GM23338 (cell line): ENCODE results near the gene LRP1B. TPM values are rescaled to one million over a fixed set of nuclear protein-coding genes. Genes with fewer than 3 reads are reported as not detected.

Source experiments
- ATAC-seq: fragments of 200-7000 bp; cut with Tn5 transposase; 3 replicates; pipeline ENCODE4 v1.9.1; 2020
- DNase-seq: peaks from one replicate; pipeline ENCODE4 v3.0.0-alpha.2; 2015; ENCODE audit warnings: low spot score
- H2AFZ ChIP-seq: fragments of 200-600 bp; sonication (generic); 2 replicates; pipeline ENCODE4 v1.8.0; 2016; ENCODE audit warnings: antibody characterized with exemption, mild to moderate bottlenecking, moderate library complexity
- H3F3A ChIP-seq: fragments of 200-600 bp; sonication (generic); replicated peaks from 2 replicates; pipeline ENCODE4 v1.8.0; 2017; ENCODE audit warnings: antibody characterized with exemption, mixed run types, low read depth
- H3K27ac ChIP-seq: fragments of 200-600 bp; sonication (generic); 2 replicates; pipeline ENCODE4 v1.6.1; 2016; ENCODE audit warnings: low read depth
- H3K27me3 ChIP-seq: fragments of 200-600 bp; sonication (generic); 2 replicates; pipeline ENCODE4 v1.8.0; 2016; ENCODE audit warnings: mild to moderate bottlenecking, mixed run types, moderate library complexity; ENCODE audit not compliant: insufficient read depth
- H3K36me3 ChIP-seq: fragments of 200-600 bp; sonication (generic); 2 replicates; pipeline ENCODE4 v1.8.0; 2016; ENCODE audit warnings: mild to moderate bottlenecking; ENCODE audit not compliant: insufficient read depth
- H3K4me1 ChIP-seq: fragments of 200-600 bp; sonication (generic); 2 replicates; pipeline ENCODE4 v1.8.0; 2016; ENCODE audit warnings: mild to moderate bottlenecking, moderate library complexity; ENCODE audit not compliant: insufficient read depth
- H3K4me2 ChIP-seq: fragments of 200-600 bp; sonication (generic); 2 replicates; pipeline ENCODE4 v1.7.1; 2017; ENCODE audit warnings: mixed run types
- H3K4me3 ChIP-seq: fragments of 200-600 bp; sonication (generic); 2 replicates; pipeline ENCODE4 v1.6.1; 2016; ENCODE audit warnings: mixed run types
- H3K79me2 ChIP-seq: fragments of 200-600 bp; sonication (generic); replicated peaks from 2 replicates; pipeline ENCODE4 v1.8.0; 2017; ENCODE audit warnings: mild to moderate bottlenecking; ENCODE audit not compliant: insufficient read depth
- H3K9me2 ChIP-seq: fragments of 200-600 bp; sonication (generic); 2 replicates; pipeline ENCODE4 v1.8.0; 2017; ENCODE audit not compliant: insufficient read depth
- H4K20me1 ChIP-seq: fragments of 200-600 bp; sonication (generic); replicated peaks from 2 replicates; pipeline ENCODE4 v1.8.0; 2017; ENCODE audit warnings: mild to moderate bottlenecking; ENCODE audit not compliant: insufficient read depth
- H3K27ac Mint-ChIP-seq: 2 replicates; pipeline ENCODE4 v1.8.0; 2020; ENCODE audit warnings: inconsistent platforms, mild to moderate bottlenecking, moderate library complexity, mixed read lengths
- H3K27me3 Mint-ChIP-seq: 3 replicates; pipeline ENCODE4 v1.8.0; 2022; ENCODE audit warnings: low read depth, mild to moderate bottlenecking, moderate library complexity, mixed read lengths, inconsistent platforms; ENCODE audit not compliant: insufficient read depth, poor library complexity
- H3K36me3 Mint-ChIP-seq: 3 replicates; pipeline ENCODE4 v1.8.0; 2021; ENCODE audit warnings: low read depth, mild to moderate bottlenecking, inconsistent platforms, moderate library complexity, mixed read lengths
- H3K4me1 Mint-ChIP-seq: 3 replicates; pipeline ENCODE4 v1.8.0; 2020; ENCODE audit warnings: mild to moderate bottlenecking, inconsistent platforms, mixed read lengths
- H3K4me3 Mint-ChIP-seq: 3 replicates; pipeline ENCODE4 v1.8.0; 2021; ENCODE audit warnings: moderate library complexity, mild to moderate bottlenecking, inconsistent platforms, mixed read lengths
- H3K9me3 Mint-ChIP-seq: 3 replicates; pipeline ENCODE4 v1.8.0; 2020; ENCODE audit warnings: moderate library complexity, mild to moderate bottlenecking, inconsistent platforms, mixed read lengths
- CREB1 ChIP-seq: fragments of 250-450 bp; sonication (Bioruptor Pico); IDR thresholded peaks from 2 replicates; pipeline ENCODE4 v1.5.0; 2020; ENCODE audit warnings: low read depth, mild to moderate bottlenecking, moderate library complexity
- EZH2 ChIP-seq: fragments of 200-600 bp; sonication (generic); IDR thresholded peaks from one replicate; pipeline ENCODE4 v1.8.0; 2017; ENCODE audit warnings: antibody characterized with exemption, mild to moderate bottlenecking, low read depth; ENCODE audit not compliant: unreplicated experiment
- EZH2phosphoT487 ChIP-seq: fragments of 200-600 bp; sonication (generic); IDR thresholded peaks from one replicate; pipeline ENCODE4 v1.8.1; 2018; ENCODE audit warnings: antibody characterized with exemption; ENCODE audit not compliant: unreplicated experiment
- JUNB ChIP-seq: IDR thresholded peaks from one replicate; pipeline ENCODE4 v1.6.1; 2016; ENCODE audit warnings: antibody characterized with exemption; ENCODE audit not compliant: unreplicated experiment
- NANOG ChIP-seq: IDR thresholded peaks from 2 replicates; pipeline ENCODE4 v1.6.1; 2016; ENCODE audit warnings: antibody characterized with exemption, borderline replicate concordance
- POLR2AphosphoS5 ChIP-seq: IDR thresholded peaks from 2 replicates; pipeline ENCODE4 v1.6.1; 2016; ENCODE audit warnings: antibody characterized with exemption, low read depth
- REST ChIP-seq: IDR thresholded peaks from one replicate; pipeline ENCODE4 v1.6.1; 2018; ENCODE audit warnings: antibody characterized with exemption; ENCODE audit not compliant: unreplicated experiment
- STAT1 ChIP-seq: IDR thresholded peaks from one replicate; pipeline ENCODE4 v1.6.1; 2016; ENCODE audit warnings: antibody characterized with exemption; ENCODE audit not compliant: unreplicated experiment
- ZNF114 ChIP-seq: fragments of 250-450 bp; sonication (Bioruptor Pico); IDR thresholded peaks from 2 replicates; pipeline ENCODE4 v1.5.0; 2020; ENCODE audit warnings: mild to moderate bottlenecking, moderate library complexity
- ZNF331 ChIP-seq: fragments of 250-450 bp; sonication (Bioruptor Pico); IDR thresholded peaks from 2 replicates; pipeline ENCODE4 v1.5.0; 2020; ENCODE audit warnings: low read depth, mild to moderate bottlenecking, moderate library complexity
- ZNF462 ChIP-seq: fragments of 250-450 bp; sonication (Bioruptor Pico); IDR thresholded peaks from 2 replicates; pipeline ENCODE4 v1.5.0; 2020; ENCODE audit warnings: mild to moderate bottlenecking, moderate library complexity
- polyA plus RNA-seq: library from polyadenylated mRNA; unstranded; fragments of >200 nt; fragmentation: Nextera tagmentation; extraction: Ambion mirVana; gene quantifications from 2 replicates; pipeline ENCODE4 v1.2.1, GENCODE V29; 2016
- total RNA-seq: library from RNA; depleted of rRNA; stranded (reverse); fragments of >200 nt; shearing (Covaris generic); gene quantifications from 2 replicates; pipeline ENCODE4 v1.2.3, GENCODE V29; 2014
- TF ChIP-seq, protein P1 (sequence below), 2 experiments: fragments of 200-600 bp in 1 of 2; sonication (generic) in 1 of 2; conservative IDR thresholded peaks; 2 replicates each; pipeline versions ENCODE4 v1.5.1 to v1.6.1; 2016 to 2017; ENCODE audit warnings: antibody characterized with exemption in 2 of 2, low read depth in 2 of 2, mild to moderate bottlenecking in 2 of 2, moderate library complexity in 1 of 2
- TF ChIP-seq, protein P2 (sequence below): IDR thresholded peaks from 2 replicates; pipeline ENCODE4 v1.6.1; 2016; ENCODE audit warnings: antibody characterized with exemption

The LRP1B gene
- total and polyA plus RNA-seq, 2 experiments from 2014 or later = 0.15 to 0.97 TPM

DNA sequence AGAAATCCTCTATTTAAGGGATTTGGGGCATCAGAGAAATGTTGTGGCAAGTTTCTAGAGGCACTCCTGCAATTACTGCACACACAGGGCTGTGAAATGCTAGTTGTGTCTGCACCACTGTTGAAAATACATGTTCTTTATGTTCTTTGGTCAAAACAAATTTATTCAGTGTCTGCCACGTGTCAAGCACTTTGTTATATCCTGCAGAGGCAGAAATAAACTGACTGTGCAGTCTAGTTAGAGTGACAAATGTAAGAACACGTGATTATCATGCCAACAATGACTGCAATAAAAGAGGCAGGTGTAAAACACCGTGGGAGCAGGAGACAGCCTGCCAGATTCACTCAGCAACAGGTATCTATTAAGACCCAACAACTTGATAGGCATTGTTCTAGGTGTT, 423.3 kb downstream of the LRP1B start:
- H3K27me3 Mint-ChIP-seq = no peaks in the 10 kb centered on the region
- Histone ChIP-seq H2AFZ (no peak overlapping the region), H3K27ac (no peak overlapping the region), H3K4me2 (no peak overlapping the region), H3K4me1 (peaks cover 8% of the 10 kb centered on the region; the same call in 1 of the 2 replicates), H3K36me3 (no peaks in the 10 kb centered on the region), H3F3A (no peaks in the 10 kb centered on the region), H3K79me2 (no peaks in the 10 kb centered on the region), H4K20me1 (no peaks in the 10 kb centered on the region), H3K9me2 (no peaks in the 10 kb centered on the region), H3K4me3 (no peak overlapping the region), H3K27me3 (no peaks in the 10 kb centered on the region)
- no peak for TF ChIP-seq CREB1 (CRISPR knock-in tag)
- TF ChIP-seq NANOG = no peak
- no peak for TF ChIP-seq EZH2
- TF ChIP-seq, protein P1, sequence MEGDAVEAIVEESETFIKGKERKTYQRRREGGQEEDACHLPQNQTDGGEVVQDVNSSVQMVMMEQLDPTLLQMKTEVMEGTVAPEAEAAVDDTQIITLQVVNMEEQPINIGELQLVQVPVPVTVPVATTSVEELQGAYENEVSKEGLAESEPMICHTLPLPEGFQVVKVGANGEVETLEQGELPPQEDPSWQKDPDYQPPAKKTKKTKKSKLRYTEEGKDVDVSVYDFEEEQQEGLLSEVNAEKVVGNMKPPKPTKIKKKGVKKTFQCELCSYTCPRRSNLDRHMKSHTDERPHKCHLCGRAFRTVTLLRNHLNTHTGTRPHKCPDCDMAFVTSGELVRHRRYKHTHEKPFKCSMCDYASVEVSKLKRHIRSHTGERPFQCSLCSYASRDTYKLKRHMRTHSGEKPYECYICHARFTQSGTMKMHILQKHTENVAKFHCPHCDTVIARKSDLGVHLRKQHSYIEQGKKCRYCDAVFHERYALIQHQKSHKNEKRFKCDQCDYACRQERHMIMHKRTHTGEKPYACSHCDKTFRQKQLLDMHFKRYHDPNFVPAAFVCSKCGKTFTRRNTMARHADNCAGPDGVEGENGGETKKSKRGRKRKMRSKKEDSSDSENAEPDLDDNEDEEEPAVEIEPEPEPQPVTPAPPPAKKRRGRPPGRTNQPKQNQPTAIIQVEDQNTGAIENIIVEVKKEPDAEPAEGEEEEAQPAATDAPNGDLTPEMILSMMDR (conservative IDR thresholded peaks at IDR 0.05; ENCODE audit: low read depth in 2 of 2) = no peak
- no peak for TF ChIP-seq EZH2phosphoT487
- TF ChIP-seq JUNB = no peak
- no peak for TF ChIP-seq ZNF114 (CRISPR knock-in tag)
- no peak for TF ChIP-seq POLR2AphosphoS5
- TF ChIP-seq, protein P2, sequence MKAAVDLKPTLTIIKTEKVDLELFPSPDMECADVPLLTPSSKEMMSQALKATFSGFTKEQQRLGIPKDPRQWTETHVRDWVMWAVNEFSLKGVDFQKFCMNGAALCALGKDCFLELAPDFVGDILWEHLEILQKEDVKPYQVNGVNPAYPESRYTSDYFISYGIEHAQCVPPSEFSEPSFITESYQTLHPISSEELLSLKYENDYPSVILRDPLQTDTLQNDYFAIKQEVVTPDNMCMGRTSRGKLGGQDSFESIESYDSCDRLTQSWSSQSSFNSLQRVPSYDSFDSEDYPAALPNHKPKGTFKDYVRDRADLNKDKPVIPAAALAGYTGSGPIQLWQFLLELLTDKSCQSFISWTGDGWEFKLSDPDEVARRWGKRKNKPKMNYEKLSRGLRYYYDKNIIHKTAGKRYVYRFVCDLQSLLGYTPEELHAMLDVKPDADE = no peak
- no peak for TF ChIP-seq ZNF331 (CRISPR knock-in tag)
- TF ChIP-seq ZNF462 (CRISPR knock-in tag) = no peak
- no peak for TF ChIP-seq STAT1
- no peak for TF ChIP-seq REST
- H3K9me3 Mint-ChIP-seq = no peaks in the 10 kb centered on the region
- H3K4me1 Mint-ChIP-seq = peaks cover 11% of the 10 kb centered on the region; the same call in 2 of the 3 replicates
- H3K4me3 Mint-ChIP-seq = no peak overlapping the region
- H3K27ac Mint-ChIP-seq = no peak overlapping the region
- no peaks in the 10 kb centered on the region for H3K36me3 Mint-ChIP-seq
- DNase-seq = no peak
- ATAC-seq = no peak
